ENCODE measurements around the gene KPNB1. TPM values are rescaled to one million over a fixed set of nuclear protein-coding genes. Genes with fewer than 3 reads are reported as not detected.

Gene KPNB1
- polyA plus RNA-seq, 1 experiment, result 212 TPM

DNA sequence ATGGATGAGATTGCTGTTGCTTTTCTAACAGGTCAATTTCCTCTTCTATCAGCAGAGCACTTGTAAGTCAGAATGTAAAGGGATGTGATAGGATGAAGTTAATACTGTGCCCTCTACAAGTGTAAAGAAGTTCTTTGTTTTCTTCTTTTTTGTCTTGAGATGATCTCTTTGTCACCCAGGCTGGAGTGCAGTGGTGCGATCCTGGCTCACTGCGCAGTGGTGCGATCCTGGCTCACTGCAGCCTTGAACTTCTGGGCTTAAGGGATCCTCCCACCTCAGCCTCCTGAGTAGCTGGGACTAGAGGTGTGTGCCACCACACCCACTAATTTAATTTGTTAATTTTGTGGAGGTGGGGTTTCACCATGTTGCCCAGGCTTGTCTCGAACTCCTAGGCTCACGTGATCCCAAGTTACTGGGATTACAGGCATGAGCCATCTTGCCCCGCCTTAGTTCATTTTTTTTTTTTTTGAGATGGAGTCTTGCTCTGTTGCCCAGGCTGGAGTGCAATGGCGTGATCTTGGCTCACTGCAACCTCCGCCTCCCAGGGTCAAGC lies 21.6 kb upstream of the KPNB1 start:
- ChIA-PET POLR2A (no interaction called here), CTCF (interaction anchor here (0.6 kb wide), 1 partner anchor 9 kb away, joined by 3 read pairs; no protein-coding TSS in a partner anchor)
- DNase-seq (ENCODE audit: low read depth, low spot score), result no peak

DNA sequence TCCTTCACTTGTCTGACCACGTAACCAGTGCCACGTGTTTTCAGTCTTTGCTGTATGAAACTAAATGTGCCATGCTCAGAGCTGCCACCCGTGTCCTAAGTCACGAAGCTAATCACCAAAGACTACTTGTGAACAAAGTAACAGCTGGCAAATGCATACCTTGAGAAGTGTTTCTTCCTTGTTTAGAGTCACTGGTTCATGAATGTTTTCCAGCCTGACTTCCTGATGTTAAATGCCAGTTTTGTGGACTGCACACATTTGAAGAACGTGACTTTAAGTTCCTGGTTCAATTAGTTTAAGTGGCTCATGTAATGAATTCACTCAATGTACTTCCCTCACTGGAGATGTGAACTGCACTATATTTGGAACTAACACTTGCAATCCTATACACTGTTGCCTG lies 19.9 kb upstream of the KPNB1 start:
- no peaks in the 10 kb centered on the region for H3K27me3 ChIP-seq (ENCODE audit: control insufficient read depth, insufficient read depth, low read length)
- TF ChIP-seq, protein P1, sequence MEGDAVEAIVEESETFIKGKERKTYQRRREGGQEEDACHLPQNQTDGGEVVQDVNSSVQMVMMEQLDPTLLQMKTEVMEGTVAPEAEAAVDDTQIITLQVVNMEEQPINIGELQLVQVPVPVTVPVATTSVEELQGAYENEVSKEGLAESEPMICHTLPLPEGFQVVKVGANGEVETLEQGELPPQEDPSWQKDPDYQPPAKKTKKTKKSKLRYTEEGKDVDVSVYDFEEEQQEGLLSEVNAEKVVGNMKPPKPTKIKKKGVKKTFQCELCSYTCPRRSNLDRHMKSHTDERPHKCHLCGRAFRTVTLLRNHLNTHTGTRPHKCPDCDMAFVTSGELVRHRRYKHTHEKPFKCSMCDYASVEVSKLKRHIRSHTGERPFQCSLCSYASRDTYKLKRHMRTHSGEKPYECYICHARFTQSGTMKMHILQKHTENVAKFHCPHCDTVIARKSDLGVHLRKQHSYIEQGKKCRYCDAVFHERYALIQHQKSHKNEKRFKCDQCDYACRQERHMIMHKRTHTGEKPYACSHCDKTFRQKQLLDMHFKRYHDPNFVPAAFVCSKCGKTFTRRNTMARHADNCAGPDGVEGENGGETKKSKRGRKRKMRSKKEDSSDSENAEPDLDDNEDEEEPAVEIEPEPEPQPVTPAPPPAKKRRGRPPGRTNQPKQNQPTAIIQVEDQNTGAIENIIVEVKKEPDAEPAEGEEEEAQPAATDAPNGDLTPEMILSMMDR (IDR thresholded peaks at IDR 0.05; ENCODE audit: low read depth, low read length), result no peak
- H3K27ac ChIP-seq (ENCODE audit: low read depth, low read length), result no peak overlapping the region
- ChIA-PET CTCF (no interaction called here), POLR2A (no interaction called here)
- no peak overlapping the region for H3K4me3 ChIP-seq (ENCODE audit: low read depth, low read length)
- DNase-seq (ENCODE audit: low read depth, low spot score), result no peak
- no peaks in the 10 kb centered on the region for H3K9me3 ChIP-seq (ENCODE audit: control insufficient read depth, insufficient read depth, low read length)

More for the DNA sequence above, 21.6 kb upstream of the KPNB1 start:
- Histone ChIP-seq H3K9me3 (ENCODE audit: control insufficient read depth, insufficient read depth, low read length) (no peaks in the 10 kb centered on the region), H3K27me3 (ENCODE audit: control insufficient read depth, insufficient read depth, low read length) (no peaks in the 10 kb centered on the region), H3K27ac (ENCODE audit: low read depth, low read length) (no peak overlapping the region), H3K4me3 (ENCODE audit: low read depth, low read length) (no peak overlapping the region)
- TF ChIP-seq, protein P1 (IDR thresholded peaks at IDR 0.05; ENCODE audit: low read depth, low read length), result no peak

DNA sequence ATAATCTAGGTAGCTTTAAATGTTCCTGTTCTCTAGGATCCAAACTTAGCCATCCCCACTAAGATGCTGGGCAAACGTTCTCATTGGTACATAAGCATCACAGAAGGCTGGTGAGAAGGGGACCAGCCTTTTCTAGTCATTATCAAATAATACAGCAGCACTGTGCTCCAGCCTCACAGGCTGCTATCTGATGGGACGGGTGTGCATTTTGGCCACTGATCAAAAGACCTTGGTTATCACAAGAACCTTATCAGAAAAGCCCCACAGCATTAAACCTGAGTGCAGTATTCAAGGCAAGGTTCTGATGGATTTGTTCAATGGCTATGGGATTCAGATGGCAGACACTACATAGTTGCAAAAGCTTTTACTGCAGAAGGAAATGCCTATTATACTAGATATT lies 19.1 kb upstream of the KPNB1 start:
- TF ChIP-seq, protein P1 (IDR thresholded peaks at IDR 0.05; ENCODE audit: low read depth, low read length), result no peak
- Histone ChIP-seq H3K27ac (ENCODE audit: low read depth, low read length) (no peak overlapping the region), H3K4me3 (ENCODE audit: low read depth, low read length) (no peak overlapping the region), H3K9me3 (ENCODE audit: control insufficient read depth, insufficient read depth, low read length) (no peaks in the 10 kb centered on the region), H3K27me3 (ENCODE audit: control insufficient read depth, insufficient read depth, low read length) (no peaks in the 10 kb centered on the region)
- ChIA-PET CTCF (no interaction called here), POLR2A (no interaction called here)
- DNase-seq (ENCODE audit: low read depth, low spot score), result no peak

DNA sequence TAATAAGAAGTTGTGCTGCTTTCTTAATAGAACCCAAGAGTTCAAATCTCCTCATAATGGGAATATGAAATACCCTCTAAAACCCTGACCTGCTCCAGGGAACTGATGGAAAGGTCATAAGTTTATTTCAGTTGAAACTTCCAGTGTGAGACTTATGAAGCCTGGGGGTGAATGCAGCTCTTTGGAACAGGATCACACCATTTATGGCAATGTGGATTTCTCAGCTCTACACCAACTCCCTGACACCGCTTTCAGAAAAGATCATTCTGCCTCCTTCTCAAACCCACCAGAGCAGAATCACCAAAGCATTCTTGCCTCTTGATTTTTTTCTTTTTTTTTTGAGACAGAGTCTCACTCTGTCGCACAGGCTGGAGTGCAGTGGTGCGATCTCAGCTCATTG lies 16.7 kb upstream of the KPNB1 start:
- TF ChIP-seq, protein P1 (IDR thresholded peaks at IDR 0.05; ENCODE audit: low read depth, low read length), result no peak
- no peak for DNase-seq (ENCODE audit: low read depth, low spot score)
- no peak overlapping the region for H3K27ac ChIP-seq (ENCODE audit: low read depth, low read length)
- H3K27me3 ChIP-seq (ENCODE audit: control insufficient read depth, insufficient read depth, low read length), result no peaks in the 10 kb centered on the region
- POLR2A ChIA-PET, result interaction anchor here (0.7 kb wide), 1 partner anchor 514 kb away, joined by 3 read pairs; no protein-coding TSS in a partner anchor
- no peaks in the 10 kb centered on the region for H3K9me3 ChIP-seq (ENCODE audit: control insufficient read depth, insufficient read depth, low read length)
- H3K4me3 ChIP-seq (ENCODE audit: low read depth, low read length), result no peak overlapping the region
- CTCF ChIA-PET, result interaction anchor here (0.6 to 1.8 kb wide), 3 partner anchors 15 to 198 kb away, joined by 3 to 4 read pairs (median 4); no protein-coding TSS in a partner anchor

DNA sequence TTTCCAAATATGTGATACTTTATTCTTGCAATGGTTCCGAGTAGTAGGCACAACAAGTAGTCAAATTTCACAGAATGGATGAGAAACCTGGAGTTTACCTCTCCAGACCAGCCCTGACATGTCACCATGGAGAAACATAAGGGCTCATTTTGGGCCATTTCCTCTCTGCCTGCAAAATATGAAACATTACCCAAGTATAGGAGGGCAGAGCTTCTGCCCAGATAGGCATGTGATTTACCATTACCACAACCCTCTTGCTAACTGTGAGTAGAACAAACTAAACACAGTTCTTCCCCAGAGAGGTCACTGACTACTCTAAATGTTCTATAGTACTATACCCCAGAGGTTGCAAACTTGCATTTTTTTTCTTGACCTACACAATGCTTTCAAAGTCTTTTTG lies 15.7 kb upstream of the KPNB1 start:
- no peak overlapping the region for H3K4me3 ChIP-seq (ENCODE audit: low read depth, low read length)
- H3K27ac ChIP-seq (ENCODE audit: low read depth, low read length), result no peak overlapping the region
- TF ChIP-seq, protein P1 (IDR thresholded peaks at IDR 0.05; ENCODE audit: low read depth, low read length), result no peak
- CTCF ChIA-PET, result interaction anchor here (1.1 kb wide), 1 partner anchor 18 kb away, joined by 3 read pairs; no protein-coding TSS in a partner anchor
- H3K27me3 ChIP-seq (ENCODE audit: control insufficient read depth, insufficient read depth, low read length), result no peaks in the 10 kb centered on the region
- DNase-seq (ENCODE audit: low read depth, low spot score), result no peak
- no peaks in the 10 kb centered on the region for H3K9me3 ChIP-seq (ENCODE audit: control insufficient read depth, insufficient read depth, low read length)
- POLR2A ChIA-PET, result no interaction called here
